ENCODE results near the gene STX8.

Gene STX8

GRCh38 chr17:9229160-9229825, 346.3 kb downstream of the STX8 start:
- DNase-seq (ENCODE audit: low read depth), result no peak
- H3K4me3 ChIP-seq (ENCODE audit: low read depth, low read length), result no peak overlapping the region
- TF ChIP-seq CTCF (IDR thresholded peaks at IDR 0.05; ENCODE audit: control insufficient read depth, extremely low read depth, insufficient read depth), result no peak

DNA sequence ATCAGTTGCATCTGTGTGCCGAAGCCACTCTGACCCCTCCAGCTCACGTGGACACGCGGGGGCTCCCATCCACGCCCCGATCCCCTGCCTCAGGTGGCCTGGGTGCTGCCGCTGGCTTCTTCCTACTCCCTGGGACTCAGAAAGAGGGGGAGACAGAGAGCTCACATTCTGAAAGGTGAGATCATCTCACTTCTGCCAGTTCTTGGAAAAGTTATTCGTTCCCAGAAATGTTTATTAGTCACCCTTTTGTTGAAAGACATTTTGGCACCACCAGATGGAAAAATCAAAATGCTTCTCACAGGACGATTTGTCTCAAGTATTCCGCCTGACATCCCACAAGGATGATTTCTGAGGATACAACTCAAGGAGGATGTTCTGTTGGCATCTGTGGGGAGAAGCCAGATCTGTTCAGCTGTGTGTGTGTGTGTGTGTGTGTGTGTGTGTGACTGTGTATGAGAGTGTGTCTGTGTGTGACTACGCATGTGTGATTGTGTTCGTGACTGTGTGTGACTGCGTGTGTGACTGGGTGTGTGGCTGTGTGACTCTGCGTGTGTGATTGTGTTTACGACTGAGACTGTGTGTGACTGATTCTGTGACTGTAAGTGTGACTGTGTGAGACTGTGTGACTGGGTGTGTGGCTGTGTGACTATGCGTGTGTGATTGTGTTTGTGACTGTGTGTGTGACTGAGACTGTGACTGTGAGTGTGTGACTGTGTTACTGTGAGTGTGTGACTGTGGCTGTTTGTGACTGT, 347.0 kb downstream of the STX8 start:
- no peak for DNase-seq (ENCODE audit: low read depth)
- TF ChIP-seq CTCF (IDR thresholded peaks at IDR 0.05; ENCODE audit: control insufficient read depth, extremely low read depth, insufficient read depth), result no peak
- no peak overlapping the region for H3K4me3 ChIP-seq (ENCODE audit: low read depth, low read length)

DNA sequence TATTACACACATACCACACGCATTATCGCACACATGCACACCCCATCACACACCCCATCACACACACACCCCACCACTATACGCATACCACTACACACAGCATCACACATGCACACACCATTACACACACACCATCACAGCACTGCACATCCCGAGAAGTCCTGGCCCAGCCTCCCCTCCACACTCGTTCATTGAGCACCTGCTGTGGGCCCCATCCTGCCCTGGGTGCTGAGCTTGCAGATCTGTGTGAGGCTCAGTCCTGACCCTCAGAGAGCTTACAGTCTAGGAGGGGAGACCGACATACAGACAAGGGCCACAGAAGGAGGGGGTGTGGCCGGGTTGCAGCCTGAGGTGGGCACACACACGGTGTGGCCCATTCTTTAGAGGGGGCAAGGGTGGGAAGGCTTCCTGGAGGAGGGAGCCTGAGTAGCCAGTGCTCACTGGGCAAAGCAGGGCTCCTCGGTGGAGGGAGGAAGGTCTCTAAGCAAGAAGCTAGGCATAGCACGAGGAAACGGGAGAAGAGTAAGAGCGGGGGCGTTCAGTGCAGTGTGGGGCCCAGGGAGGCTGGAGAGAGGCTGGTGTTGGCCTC, 347.7 kb downstream of the STX8 start:
- H3K4me3 ChIP-seq (ENCODE audit: low read depth, low read length), result no peak overlapping the region
- no peak for DNase-seq (ENCODE audit: low read depth)
- no peak for TF ChIP-seq CTCF (IDR thresholded peaks at IDR 0.05; ENCODE audit: control insufficient read depth, extremely low read depth, insufficient read depth)

DNA sequence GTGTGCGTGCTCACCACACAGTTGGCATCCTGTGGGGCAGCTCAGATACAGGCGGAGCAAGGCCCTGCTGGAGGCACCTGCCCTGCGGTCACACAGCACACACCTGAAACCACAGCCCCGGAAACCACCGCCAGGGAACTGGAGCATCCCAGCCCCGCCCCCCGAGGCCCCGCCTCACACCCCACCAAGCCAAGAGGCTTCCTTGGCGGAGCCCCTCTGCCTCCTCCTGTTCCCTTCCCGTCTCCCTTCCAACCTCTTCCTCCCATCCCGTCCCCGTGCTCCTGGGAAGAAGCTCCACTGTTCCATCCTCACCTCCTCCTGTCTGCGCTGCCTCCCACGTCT, 348.9 kb downstream of the STX8 start:
- H3K4me3 ChIP-seq (ENCODE audit: low read depth, low read length), result no peak overlapping the region
- DNase-seq (ENCODE audit: low read depth), result no peak
- TF ChIP-seq CTCF (IDR thresholded peaks at IDR 0.05; ENCODE audit: control insufficient read depth, extremely low read depth, insufficient read depth), result no peak

- H3K4me3 ChIP-seq (ENCODE audit: low read depth, low read length), result no peak overlapping the region
- no peak for TF ChIP-seq CTCF (IDR thresholded peaks at IDR 0.05; ENCODE audit: control insufficient read depth, extremely low read depth, insufficient read depth)
- DNase-seq (ENCODE audit: low read depth), result no peak
Measured at GRCh38 chr17:9226130-9226793, 349.4 kb downstream of the STX8 start.

DNA sequence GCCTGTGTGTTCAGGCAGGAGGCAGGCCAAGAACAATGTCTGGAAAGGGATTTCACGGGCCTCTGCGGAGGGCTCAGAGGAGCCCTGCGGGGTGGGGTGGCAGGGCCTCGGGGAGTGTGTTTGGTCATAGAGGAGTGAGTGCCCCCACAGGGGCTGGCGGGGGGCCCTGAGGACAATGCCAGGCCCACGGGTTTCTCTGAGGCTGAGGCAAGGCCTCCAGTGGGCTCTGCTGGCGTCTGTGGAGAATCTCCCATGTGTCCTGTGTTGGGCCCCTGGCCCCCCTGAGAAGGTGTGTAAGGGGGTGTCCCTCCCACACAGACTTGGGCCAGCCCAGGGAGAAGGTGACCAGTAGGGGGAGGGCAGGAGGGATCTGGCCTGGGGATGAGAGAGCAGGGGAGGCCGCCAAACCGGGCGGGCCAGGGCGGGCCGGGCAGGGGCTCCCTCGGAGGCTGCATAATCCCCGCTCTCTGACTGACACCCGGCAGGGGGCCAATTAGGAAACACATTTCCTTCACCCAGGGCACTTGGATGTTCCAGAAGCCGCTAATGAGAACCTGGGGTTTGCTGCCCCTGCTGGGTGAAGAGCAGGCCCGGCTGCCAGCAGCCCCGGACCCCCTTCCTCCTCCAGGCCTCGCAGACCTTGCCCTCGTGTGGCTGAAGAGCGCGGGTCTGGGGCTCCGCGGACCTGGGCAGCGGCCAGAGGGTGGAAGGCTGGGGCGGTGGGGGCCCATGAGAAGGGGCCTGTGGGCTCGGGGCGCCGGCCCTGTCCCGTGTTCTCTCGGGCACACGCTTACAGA, 350.1 kb downstream of the STX8 start:
- H3K4me3 ChIP-seq (ENCODE audit: low read depth, low read length), result no peak overlapping the region
- DNase-seq (ENCODE audit: low read depth), result no peak
- TF ChIP-seq CTCF (IDR thresholded peaks at IDR 0.05; ENCODE audit: control insufficient read depth, extremely low read depth, insufficient read depth), result no peak

Data from LNCaP clone FGC (cell line).